Measurements from ENCODE around the gene BABAM2. TPM values are rescaled to one million over a fixed set of nuclear protein-coding genes. Genes with fewer than 3 reads are reported as not detected.

BABAM2 gene
- total RNA-seq, 2 experiments from 2014 or later, result 66.8 to 68.4 TPM

DNA sequence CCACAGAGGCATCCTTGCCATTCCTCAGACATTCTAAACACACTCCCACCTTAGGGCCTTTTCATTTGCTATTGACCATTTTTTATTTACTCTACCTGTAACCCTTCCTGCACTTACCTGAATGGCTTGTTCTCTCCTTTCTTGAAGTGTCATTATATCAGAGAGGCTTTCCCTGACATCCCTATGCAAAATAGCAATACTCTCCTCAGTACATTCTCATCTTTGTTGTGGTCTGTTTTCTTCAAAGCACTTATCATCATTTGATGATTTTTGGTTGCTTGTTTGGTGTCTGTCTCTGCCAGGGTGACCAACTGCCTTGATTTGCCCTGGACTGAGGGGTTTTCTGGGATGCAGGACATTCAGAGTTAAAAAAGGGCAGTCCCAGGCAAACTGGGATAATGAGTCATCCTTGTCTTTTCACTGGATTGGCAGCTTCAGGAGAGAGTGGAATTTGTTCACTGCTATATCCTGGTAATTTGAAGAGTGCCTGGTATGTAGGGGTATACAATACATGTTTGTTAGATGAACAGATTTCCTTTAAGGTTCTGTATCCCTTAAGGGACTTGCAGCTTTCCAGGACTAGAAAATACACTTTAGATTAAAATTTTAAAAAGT is 102.4 kb downstream of the BABAM2 start:
- intact Hi-C loops (cut with micrococcal nuclease), result no loop called here
- peaks cover 30% of the 10 kb centered on the region for H3K4me1 Mint-ChIP-seq (ENCODE audit: low read depth)
- no peak for TF ChIP-seq CTCF (IDR thresholded peaks at IDR 0.05)
- H3K9me3 Mint-ChIP-seq, result peaks cover 6% of the 10 kb centered on the region
- ATAC-seq (no peak), DNase-seq (no peak)
- ChIA-PET POLR2A (no interaction called here), CTCF (no interaction called here)
- H3K27ac Mint-ChIP-seq, result no peak overlapping the region
- H3K4me3 Mint-ChIP-seq, result no peak overlapping the region
- H3K36me3 Mint-ChIP-seq (ENCODE audit: low read depth), result peaks cover 55% of the 10 kb centered on the region
- no peaks in the 10 kb centered on the region for H3K27me3 Mint-ChIP-seq

DNA sequence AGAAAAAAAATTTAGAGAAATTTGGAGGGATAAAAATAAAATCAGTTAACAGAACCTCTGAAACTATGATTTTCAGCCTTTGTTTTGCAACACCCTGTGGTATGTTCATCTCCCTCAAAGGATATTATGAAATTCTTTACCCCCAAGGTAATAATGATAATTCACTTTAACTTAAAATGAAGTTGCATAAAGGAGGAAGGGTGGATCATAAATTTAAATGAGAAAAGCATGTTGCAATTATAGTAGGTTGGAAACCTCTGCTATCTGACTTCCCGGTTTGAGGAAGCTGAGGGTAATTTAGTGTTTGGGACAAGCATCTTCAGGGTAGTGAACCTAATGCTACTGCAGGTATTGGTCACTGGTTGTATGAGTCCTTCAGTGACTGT is 102.9 kb downstream of the BABAM2 start:
- ATAC-seq (no peak), DNase-seq (no peak)
- POLR2A ChIA-PET, result no interaction called here
- CTCF ChIA-PET, result no interaction called here
- intact Hi-C loops (cut with micrococcal nuclease), result no loop called here
- Mint-ChIP-seq H3K4me1 (ENCODE audit: low read depth) (peaks cover 26% of the 10 kb centered on the region), H3K36me3 (ENCODE audit: low read depth) (peaks cover 54% of the 10 kb centered on the region), H3K4me3 (no peak overlapping the region), H3K27me3 (no peaks in the 10 kb centered on the region), H3K27ac (no peak overlapping the region), H3K9me3 (peaks cover 6% of the 10 kb centered on the region)
- TF ChIP-seq CTCF (IDR thresholded peaks at IDR 0.05), result no peak

- ChIA-PET POLR2A (interaction anchor here (0.5 kb wide), 1 partner anchor 279 kb away, joined by 3 read pairs; no protein-coding TSS in a partner anchor), CTCF (no interaction called here)
- DNase-seq (no peak), ATAC-seq (no peak)
- no peaks in the 10 kb centered on the region for H3K27me3 Mint-ChIP-seq
- H3K9me3 Mint-ChIP-seq, result peaks cover 6% of the 10 kb centered on the region
- peaks cover 50% of the 10 kb centered on the region for H3K36me3 Mint-ChIP-seq (ENCODE audit: low read depth)
- H3K4me3 Mint-ChIP-seq, result no peak overlapping the region
- no peak for TF ChIP-seq CTCF (IDR thresholded peaks at IDR 0.05)
- intact Hi-C loops (cut with micrococcal nuclease), result no loop called here
- peaks cover 22% of the 10 kb centered on the region for H3K4me1 Mint-ChIP-seq (ENCODE audit: low read depth)
- no peak overlapping the region for H3K27ac Mint-ChIP-seq
Observed at GRCh38 chr2:27993950-27994728, 103.6 kb downstream of the BABAM2 start.

GRCh38 chr2:27996156-27996922 is 105.8 kb downstream of the BABAM2 start:
- peaks cover 18% of the 10 kb centered on the region for H3K4me1 Mint-ChIP-seq (ENCODE audit: low read depth)
- DNase-seq (no peak), ATAC-seq (no peak)
- H3K9me3 Mint-ChIP-seq, result peaks cover 7% of the 10 kb centered on the region
- no peak overlapping the region for H3K4me3 Mint-ChIP-seq
- peak overlapping the region; percentile 16 for H3K27ac Mint-ChIP-seq
- ChIA-PET POLR2A (no interaction called here), CTCF (interaction anchor here (0.9 kb wide), 1 partner anchor 12 kb away, joined by 4 read pairs; no protein-coding TSS in a partner anchor)
- intact Hi-C loops (cut with micrococcal nuclease), result no loop called here
- H3K36me3 Mint-ChIP-seq (ENCODE audit: low read depth), result peaks cover 42% of the 10 kb centered on the region
- no peaks in the 10 kb centered on the region for H3K27me3 Mint-ChIP-seq
- TF ChIP-seq CTCF (IDR thresholded peaks at IDR 0.05), result no peak

GRCh38 chr2:28000287-28000686 is 109.8 kb downstream of the BABAM2 start:
- peaks cover 31% of the 10 kb centered on the region for H3K4me1 Mint-ChIP-seq (ENCODE audit: low read depth)
- no peaks in the 10 kb centered on the region for H3K27me3 Mint-ChIP-seq
- CTCF ChIA-PET, result no interaction called here
- intact Hi-C loops (cut with micrococcal nuclease), result no loop called here
- H3K27ac Mint-ChIP-seq, result no peak overlapping the region
- no peak for TF ChIP-seq CTCF (IDR thresholded peaks at IDR 0.05)
- peaks cover 15% of the 10 kb centered on the region for H3K36me3 Mint-ChIP-seq (ENCODE audit: low read depth)
- H3K9me3 Mint-ChIP-seq, result peaks cover 2% of the 10 kb centered on the region
- H3K4me3 Mint-ChIP-seq, result no peak overlapping the region
- POLR2A ChIA-PET, result no interaction called here
- DNase-seq (no peak), ATAC-seq (peak; percentile 43)
